Kidney (tissue), 14 donors: ENCODE data around the gene KCNQ1. TPM values are rescaled to one million over a fixed set of nuclear protein-coding genes. Genes with fewer than 3 reads are reported as not detected.
"Not testable (repeated sequence)": the region's sequence is repeated elsewhere in the genome, so short reads cannot be mapped to it uniquely, and the experiment has no call there.

Experiments
- DNase-seq, 5 donors: peaks; one replicate each; pipeline ENCODE4 v3.0.0-alpha.2; 2013 to 2020
- FAIRE-seq: peaks from 2 replicates; lab custom pipeline; 2012; peaks lifted over from hg19 to GRCh38; lab: Jason Lieb, UNC
- H3K27ac ChIP-seq, 2 donors: one replicate each; pipeline ENCODE4 v1.7.0; 2013; ENCODE audit warnings: low read depth in 2 of 2, low read length in 2 of 2, inconsistent platforms in 1 of 2
- H3K27me3 ChIP-seq: one replicate; pipeline ENCODE4 v1.7.1; 2013; ENCODE audit warnings: low read length, inconsistent platforms; ENCODE audit not compliant: control insufficient read depth, insufficient read depth
- H3K36me3 ChIP-seq, 3 donors: one replicate each; pipeline versions ENCODE4 v1.7.0 to v1.7.1; 2013; ENCODE audit warnings: low read length in 3 of 3, control low read depth in 1 of 3, inconsistent platforms in 1 of 3; ENCODE audit not compliant: insufficient read depth in 3 of 3, control insufficient read depth in 2 of 3
- H3K4me1 ChIP-seq, 3 donors: one replicate each; pipeline versions ENCODE4 v1.7.0 to v1.7.1; 2013; ENCODE audit warnings: low read length in 3 of 3, inconsistent platforms in 1 of 3, low read depth in 1 of 3; ENCODE audit not compliant: control insufficient read depth in 2 of 3, insufficient read depth in 2 of 3
- H3K4me3 ChIP-seq, 3 donors: one replicate each; pipeline versions ENCODE4 v1.7.0 to v1.8.1; 2013; ENCODE audit warnings: low read length in 3 of 3, control low read depth in 1 of 3, inconsistent platforms in 1 of 3
- H3K9ac ChIP-seq, 3 donors: one replicate each; pipeline versions ENCODE4 v1.7.0 to v1.7.1; 2013; ENCODE audit warnings: low read length in 3 of 3, control low read depth in 1 of 3, inconsistent platforms in 1 of 3
- H3K9me3 ChIP-seq, 3 donors: one replicate each; pipeline versions ENCODE4 v1.7.0 to v1.7.1; 2013; ENCODE audit warnings: low read length in 3 of 3, control low read depth in 1 of 3, inconsistent platforms in 1 of 3; ENCODE audit not compliant: control insufficient read depth in 2 of 3, insufficient read depth in 1 of 3
- CTCF ChIP-seq: IDR thresholded peaks from 3 replicates; pipeline ENCODE4 v1.5.1; 2012; ENCODE audit warnings: mild to moderate bottlenecking, moderate library complexity, borderline replicate concordance; ENCODE audit not compliant: insufficient read depth; ENCODE audit errors: extremely low read depth
- intact Hi-C: fragments of 100-400 bp; cut with DNase I; formaldehyde crosslinking; loops from one replicate; pipeline ENCODE4 v1.11.1; 2022
- polyA plus RNA-seq: library from polyadenylated mRNA; stranded (reverse); fragments of 350-450 nt; fragmentation: Illumina TruSeq; extraction: RNeasy Lipid Tissue Mini Kit (QIAGEN cat#74804); gene quantifications from one replicate; pipeline ENCODE4 v1.2.3, GENCODE V29; 2014; ENCODE audit warnings: low read depth, low replicate concordance; ENCODE audit not compliant: insufficient read depth
- total RNA-seq: library from RNA; stranded (reverse); fragmentation: NEBNext Ultra II Directional; extraction: Animal tissue kit (Norgen Biotek cat#: 25700); gene quantifications from one replicate; pipeline ENCODE4 v1.2.1, GENCODE V29; 2021
- donor health status: control.
- donor health status: control.
- donor health status: control.
- donor health status: control.
- donor health status: control.
- donor health status: DM: yes; HTN: yes; CAD: no.
- donor health status: Normal renal cell carcinoma (clear cell type).

Gene KCNQ1
- total and polyA plus RNA-seq, 2 donors from 2014 or later, result 45.5 to 49.4 TPM

- Histone ChIP-seq H3K4me1 (no peaks in the 10 kb centered on the region), H3K9ac (no peak overlapping the region), H3K27me3 (no peaks in the 10 kb centered on the region), H3K27ac (no peak overlapping the region), H3K9me3 (peaks cover 0 to 4% (median 0%) of the 10 kb centered on the region in 3 donors), H3K36me3 (no peaks in the 10 kb centered on the region), H3K4me3 (no peak overlapping the region)
- FAIRE-seq, result no peak
- DNase-seq, result no peak
- intact Hi-C loops, result no loop called here
- TF ChIP-seq CTCF, result no peak
These were observed 177.1 kb downstream of the KCNQ1 start for GRCh38 chr11:2621894-2622293.

GRCh38 chr11:2625183-2625582 lies 180.4 kb downstream of the KCNQ1 start:
- no peak overlapping the region for H3K4me3 ChIP-seq
- peaks cover 4 to 27% (median 5%) of the 10 kb centered on the region in 3 donors for H3K9me3 ChIP-seq
- DNase-seq (no peak), FAIRE-seq (no peak)
- intact Hi-C loops, result no loop called here
- H3K9ac ChIP-seq, result no peak overlapping the region
- no peaks in the 10 kb centered on the region for H3K4me1 ChIP-seq
- no peaks in the 10 kb centered on the region for H3K36me3 ChIP-seq
- TF ChIP-seq CTCF, result no peak
- H3K27ac ChIP-seq, result no peak overlapping the region
- no peaks in the 10 kb centered on the region for H3K27me3 ChIP-seq

- H3K4me1 ChIP-seq, result no peaks in the 10 kb centered on the region
- no peak overlapping the region for H3K27ac ChIP-seq
- H3K27me3 ChIP-seq, result no peaks in the 10 kb centered on the region
- FAIRE-seq, result no peak
- no peaks in the 10 kb centered on the region for H3K36me3 ChIP-seq
- intact Hi-C loops, result no loop called here
- no peak for DNase-seq
- H3K9me3 ChIP-seq, result peaks cover 7 to 59% (median 22%) of the 10 kb centered on the region in 3 donors
- H3K9ac ChIP-seq, result no peak overlapping the region
- TF ChIP-seq CTCF, result no peak
- H3K4me3 ChIP-seq, result no peak overlapping the region
These were observed 185.9 kb downstream of the KCNQ1 start for GRCh38 chr11:2630679-2631078.

- Histone ChIP-seq H3K9ac (no peak overlapping the region), H3K36me3 (no peaks in the 10 kb centered on the region), H3K27ac (no peak overlapping the region), H3K27me3 (no peaks in the 10 kb centered on the region), H3K9me3 (peaks cover 7 to 59% (median 22%) of the 10 kb centered on the region in 3 donors), H3K4me1 (no peaks in the 10 kb centered on the region), H3K4me3 (no peak overlapping the region)
- TF ChIP-seq CTCF, result no peak
- intact Hi-C loops, result no loop called here
- FAIRE-seq (no peak), DNase-seq (no peak)
These were observed 186.4 kb downstream of the KCNQ1 start for GRCh38 chr11:2631161-2631560.

- intact Hi-C loops, FAIRE-seq: not testable (repeated sequence)
These were observed 195.0 kb downstream of the KCNQ1 start for GRCh38 chr11:2639763-2640162.

More at GRCh38 chr11:2639763-2640162, 195.0 kb downstream of the KCNQ1 start:
- not testable (repeated sequence) for H3K27me3 ChIP-seq, H3K4me1 ChIP-seq, H3K36me3 ChIP-seq, H3K27ac ChIP-seq, H3K9ac ChIP-seq, H3K4me3 ChIP-seq, DNase-seq
- H3K9me3 ChIP-seq, result peaks cover 3 to 52% (median 8%) of the 10 kb centered on the region in 3 donors
